HepG2 (cell line): ENCODE results near the gene CHMP4B. TPM values are rescaled to one million over a fixed set of nuclear protein-coding genes. Genes with fewer than 3 reads are reported as not detected.
A peak's percentile ranks its signal among the peaks of the same experiment; 100 is the strongest.

Experiments used
- ATAC-seq: fragments of 200-7000 bp; cut with Tn5 transposase; 3 replicates; pipeline ENCODE4 v1.9.1; 2020; ENCODE audit warnings: mild to moderate bottlenecking, moderate library complexity
- BruUV-seq: library from RNA; stranded (reverse); fragments of 400-500 nt; replicated peaks from 2 replicates; lab custom pipeline; 2021; lab: Mats Ljungman, UMichigan
- CTCF ChIA-PET: fragments of 300-600 bp; formaldehyde crosslinking; extraction: SDS; loops from one replicate; lab custom pipeline; 2021; ENCODE audit warnings: low total read pairs, inconsistent platforms, low intra/inter-chr PET ratio; lab: Yijun Ruan, JAX
- POLR2A ChIA-PET: fragments of 350-600 bp; sonication (Branson Sonifier 250); formaldehyde crosslinking; loops from one replicate; lab custom pipeline; 2020; ENCODE audit warnings: antibody characterized with exemption, inconsistent platforms; lab: Yijun Ruan, JAX
- DNase-seq: peaks from one replicate; pipeline ENCODE4 v3.0.0-alpha.2; 2015; ENCODE audit warnings: low spot score
- FAIRE-seq: peaks from 3 replicates; lab custom pipeline; 2011; peaks lifted over from hg19 to GRCh38; lab: Jason Lieb, UNC
- H2AFZ ChIP-seq: one replicate; pipeline ENCODE4 v1.6.1; 2011; ENCODE audit warnings: low read length, inconsistent platforms
- H3K27ac ChIP-seq: fragments of 300-600 bp; 3 replicates; pipeline ENCODE4 v1.8.0; 2011; ENCODE audit warnings: mixed run types, mild to moderate bottlenecking, mixed read lengths, low read length, inconsistent platforms; ENCODE audit not compliant: insufficient read depth; ENCODE audit errors: extremely low read length
- H3K27me3 ChIP-seq, 2 experiments: fragments of 200-600 bp in 1 of 2; 2 replicates in 1 of 2; 3 replicates in 1 of 2; pipeline versions ENCODE4 v1.6.0 to v1.8.0; 2011; ENCODE audit warnings: low read length in 2 of 2, mild to moderate bottlenecking in 2 of 2, moderate library complexity in 2 of 2, inconsistent platforms in 1 of 2; ENCODE audit not compliant: insufficient read depth in 2 of 2, control insufficient read depth in 1 of 2
- H3K36me3 ChIP-seq, 2 experiments: fragments of 200-600 bp in 1 of 2; replicated peaks in 1 of 2; 2 replicates in 1 of 2; 3 replicates in 1 of 2; pipeline versions ENCODE4 v1.5.1 to v1.8.0; 2011; ENCODE audit warnings: low read length in 2 of 2, inconsistent platforms in 1 of 2; ENCODE audit not compliant: insufficient read depth in 2 of 2, control insufficient read depth in 1 of 2
- H3K4me1 ChIP-seq: 2 replicates; pipeline ENCODE4 v1.5.1; 2012; ENCODE audit warnings: low read length, inconsistent platforms; ENCODE audit not compliant: insufficient read depth
- H3K4me2 ChIP-seq: 2 replicates; pipeline ENCODE4 v1.6.0; 2011; ENCODE audit warnings: low read depth, low read length, inconsistent platforms
- H3K4me3 ChIP-seq, 3 experiments: fragments of 200-600 bp in 1 of 3; sonication (generic), shearing (Covaris generic) in 1 of 3; replicated peaks in 1 of 3; 2 replicates each; pipeline ENCODE4 v1.5.1; 2011 to 2016; ENCODE audit warnings: low read length in 3 of 3, inconsistent platforms in 2 of 3, low read depth in 2 of 3, mild to moderate bottlenecking in 2 of 3, control low read depth in 1 of 3, mixed read lengths in 1 of 3; ENCODE audit not compliant: insufficient read depth in 1 of 3
- H3K79me2 ChIP-seq: one replicate; pipeline ENCODE4 v1.6.1; 2011; ENCODE audit warnings: low read length, inconsistent platforms; ENCODE audit not compliant: insufficient read depth
- H3K9ac ChIP-seq: 2 replicates; pipeline ENCODE4 v1.6.0; 2011; ENCODE audit warnings: mild to moderate bottlenecking, low read depth, low read length, inconsistent platforms; ENCODE audit not compliant: insufficient read depth
- H3K9me3 ChIP-seq: 2 replicates; pipeline ENCODE4 v1.5.1; 2012; ENCODE audit warnings: mild to moderate bottlenecking, low read length
- H4K20me1 ChIP-seq: 2 replicates; pipeline ENCODE4 v1.6.0; 2011; ENCODE audit warnings: inconsistent platforms, mild to moderate bottlenecking, low read length, moderate library complexity; ENCODE audit not compliant: insufficient read depth
- CBX2 ChIP-seq, 2 experiments: fragments of 200-600 bp in 1 of 2; sonication (generic); formaldehyde crosslinking in 1 of 2; IDR thresholded peaks; 2 replicates each; pipeline versions ENCODE4 v1.7.0 to v1.8.1; 2018 to 2022; ENCODE audit warnings: low read depth in 2 of 2, low read length in 1 of 2, mild to moderate bottlenecking in 1 of 2, missing genetic modification reagents in 1 of 2
- CCDC6 ChIP-seq: sonication (generic); formaldehyde crosslinking; IDR thresholded peaks from 2 replicates; pipeline ENCODE4 v1.8.1; 2022; ENCODE audit warnings: mild to moderate bottlenecking, missing genetic modification reagents, moderate library complexity
- ELF1 ChIP-seq: sonication (generic); formaldehyde crosslinking; IDR thresholded peaks from 2 replicates; pipeline ENCODE4 v1.4.0; 2020; ENCODE audit warnings: missing genetic modification reagents
- FOXO1 ChIP-seq: sonication (generic); formaldehyde crosslinking; IDR thresholded peaks from 2 replicates; pipeline ENCODE4 v1.4.0; 2020; ENCODE audit warnings: missing genetic modification reagents
- HNF1A ChIP-seq, 2 experiments: sonication (generic) in 1 of 2; formaldehyde crosslinking in 1 of 2; IDR thresholded peaks; 2 replicates each; pipeline versions ENCODE4 v1.4.0 to v1.6.1; 2016 to 2020; ENCODE audit warnings: borderline replicate concordance in 1 of 2, low read depth in 1 of 2, mild to moderate bottlenecking in 1 of 2, missing genetic modification reagents in 1 of 2
- MAFF ChIP-seq: IDR thresholded peaks from 2 replicates; pipeline ENCODE4 v1.6.1; 2011; ENCODE audit warnings: low read depth, low read length, improper control_type of control experiment
- NBN ChIP-seq: fragments of 450-650 bp; conservative IDR thresholded peaks from 2 replicates; pipeline ENCODE4 v1.6.1; 2017
- NFRKB ChIP-seq: fragments of 450-650 bp; IDR thresholded peaks from 2 replicates; pipeline ENCODE4 v1.6.1; 2017
- ZFP1 ChIP-seq: IDR thresholded peaks from 2 replicates; pipeline ENCODE4 v1.6.1; 2016
- ZMYM3 ChIP-seq: sonication (generic); formaldehyde crosslinking; IDR thresholded peaks from 2 replicates; pipeline ENCODE4 v1.5.1; 2020; ENCODE audit warnings: mild to moderate bottlenecking, missing genetic modification reagents
- ZNF263 ChIP-seq: sonication (generic); formaldehyde crosslinking; IDR thresholded peaks from 2 replicates; pipeline ENCODE4 v1.4.0; 2020; ENCODE audit warnings: missing genetic modification reagents
- ZNF549 ChIP-seq: sonication (generic); formaldehyde crosslinking; IDR thresholded peaks from 2 replicates; pipeline ENCODE4 v1.5.0; 2020; ENCODE audit warnings: missing genetic modification reagents
- ZNF768 ChIP-seq: sonication (generic); formaldehyde crosslinking; IDR thresholded peaks from 2 replicates; pipeline ENCODE4 v1.4.0; 2020; ENCODE audit warnings: missing genetic modification reagents
- ZNF788 ChIP-seq: sonication (generic); formaldehyde crosslinking; IDR thresholded peaks from 2 replicates; pipeline ENCODE4 v1.5.0; 2020; ENCODE audit warnings: mild to moderate bottlenecking, missing genetic modification reagents, borderline replicate concordance
- WGBS: methylation state at CpG from one replicate; pipeline ENCODE4 v1.1.6; 2017; ENCODE audit warnings: low lambda C conversion rate; 5-methylcytosine and 5-hydroxymethylcytosine counted together
- in situ Hi-C: cut with HindIII; loops from 2 replicates; pipeline ENCODE4 v1.10.0; 2017; ENCODE audit warnings: low pct_unique_long_range_greater_than_20kb; ENCODE audit not compliant: extremely low pct_ligation_motif_present
- intact Hi-C: fragments of 100-400 bp; cut with micrococcal nuclease; formaldehyde crosslinking; loops from one replicate; pipeline ENCODE4 v1.10.0; 2022; ENCODE audit not compliant: unreplicated experiment
- polyA plus RNA-seq, 8 experiments: library from polyadenylated mRNA; depleted of rRNA in 3 of 8; stranded (reverse) in 7 of 8; unstranded in 1 of 8; fragments of >200 nt; fragmentation: Illumina TruSeq in 4 of 8; extraction: Trizol in 4 of 8; gene quantifications; 2 replicates each; pipeline versions ENCODE4 v1.2.1 to v1.2.3, GENCODE V29; 2011 to 2016; ENCODE audit warnings: low read depth in 4 of 8, missing spikeins in 1 of 8, mixed read lengths in 1 of 8; ENCODE audit not compliant: insufficient read depth in 1 of 8
- total RNA-seq, 5 experiments: library from RNA; depleted of rRNA; stranded (reverse); fragments of >200 nt; fragmentation: Illumina TruSeq; extraction: Trizol; gene quantifications; 2 replicates each; pipeline ENCODE4 v1.2.3, GENCODE V29; 2016; ENCODE audit warnings: low read depth in 1 of 5

Gene CHMP4B
- total and polyA plus RNA-seq, 2 of the 13 experiments (the other 11 are each of a cell fraction or from before 2014, with no cell fraction given) = 40.1 to 45.6 TPM

DNA sequence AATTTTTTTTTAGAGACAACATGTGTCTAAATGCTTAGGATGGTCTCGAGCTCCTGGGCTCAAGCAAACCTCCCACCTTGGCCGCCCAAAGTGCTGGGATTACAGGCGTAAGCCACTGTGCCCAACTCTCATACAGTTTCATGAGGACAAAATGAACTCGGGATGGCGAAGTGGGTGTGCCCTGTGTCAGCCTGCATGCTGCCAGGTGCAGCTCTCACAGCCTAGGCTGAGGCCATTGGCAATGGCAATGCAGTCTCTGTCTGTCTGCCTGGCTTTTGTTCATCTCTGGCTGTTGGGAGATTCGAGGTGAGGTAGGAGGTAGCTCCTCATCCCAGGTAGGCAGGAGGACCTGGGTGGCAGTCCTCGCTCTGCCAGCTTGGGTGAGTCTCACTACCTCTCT is 88.0 kb downstream of the CHMP4B start:
- Histone ChIP-seq H3K79me2 (no peaks in the 10 kb centered on the region), H3K27me3 (0 out of 5 replicates have a peak, but pooled peaks cover 0 to 11% of the 10 kb centered on the region in 2 experiments), H3K9me3 (no peaks in the 10 kb centered on the region), H3K9ac (no peak overlapping the region), H3K4me1 (peaks cover 31% of the 10 kb centered on the region), H3K36me3 (no peaks in the 10 kb centered on the region), H3K4me3 (no peak overlapping the region), H3K27ac (no peak overlapping the region), H2AFZ (no peak overlapping the region), H4K20me1 (no peaks in the 10 kb centered on the region), H3K4me2 (no peak overlapping the region)
- ChIA-PET POLR2A (no interaction called here), CTCF (no interaction called here)
- no TSS peak for BruUV-seq
- WGBS = 43% methylated on average over 7 of the region's 7 CpGs
- TF ChIP-seq ZNF768 (peak; percentile 42; the same call in 1 of the 2 replicates), ZFP1 (no peak)
- in situ Hi-C loops (no loop called here), intact Hi-C loops (no loop called here)
- FAIRE-seq (no peak), ATAC-seq (no peak; the same call in 2 of the 3 replicates), DNase-seq (no peak)

- peak; percentile 12 for FAIRE-seq
- intact Hi-C loops (loop anchor here (10.0 kb wide), 1 partner anchor 76 kb away; no protein-coding TSS in a partner anchor), in situ Hi-C loops (no loop called here)
- BruUV-seq = no TSS peak
- H3K36me3 ChIP-seq = no peaks in the 10 kb centered on the region
- POLR2A ChIA-PET = interaction anchor here (0.6 kb wide), 1 partner anchor 37 kb away, joined by 3 read pairs; no protein-coding TSS in a partner anchor
- no peaks in the 10 kb centered on the region for H4K20me1 ChIP-seq
- H3K79me2 ChIP-seq = no peaks in the 10 kb centered on the region
- no peak overlapping the region for H3K9ac ChIP-seq
- WGBS = 5% methylated on average over 10 of the region's 10 CpGs
- H2AFZ ChIP-seq = peak overlapping the region; percentile 81
- CTCF ChIA-PET = no interaction called here
- no peak overlapping the region for H3K27ac ChIP-seq
- no peak for DNase-seq
- H3K4me3 ChIP-seq = 0 out of 6 replicates have a peak overlapping the region, but pooled peaks of 1 of the 3 experiments have one; percentile 13
- H3K27me3 ChIP-seq = 0 out of 5 replicates have a peak, but pooled peaks cover 0 to 10% of the 10 kb centered on the region in 2 experiments
- peaks cover 29% of the 10 kb centered on the region for H3K4me1 ChIP-seq
- peak; percentile 26; the same call in 2 of the 3 replicates for ATAC-seq
- H3K4me2 ChIP-seq = peak overlapping the region; percentile 58
- H3K9me3 ChIP-seq = no peaks in the 10 kb centered on the region
- no peak for TF ChIP-seq ZNF549 (CRISPR knock-in tag)
- peak; percentile 94 for TF ChIP-seq ZNF263
- TF ChIP-seq FOXO1 = 0 out of 2 replicates have a peak, but pooled peaks have one; percentile 17
- no peak for TF ChIP-seq HNF1A (IDR thresholded peaks at IDR 0.05; ENCODE audit: low read depth)
- TF ChIP-seq HNF1A (CRISPR knock-in tag; IDR thresholded peaks at IDR 0.05; ENCODE audit: borderline replicate concordance) = no peak
- TF ChIP-seq ZNF788 = 0 out of 2 replicates have a peak, but pooled peaks have one; percentile 7
- no peak for TF ChIP-seq MAFF
- TF ChIP-seq ELF1 (CRISPR knock-in tag) = 0 out of 2 replicates have a peak, but pooled peaks have one; percentile 13
- TF ChIP-seq NFRKB = no peak
- TF ChIP-seq CBX2 (IDR thresholded peaks at IDR 0.05; ENCODE audit: low read depth, low read length) = no peak
- no peak for TF ChIP-seq CBX2 (CRISPR knock-in tag; IDR thresholded peaks at IDR 0.05; ENCODE audit: low read depth)
- no peak for TF ChIP-seq ZMYM3 (CRISPR knock-in tag)
- no peak for TF ChIP-seq NBN
- TF ChIP-seq CCDC6 (CRISPR knock-in tag) = no peak
Observed at GRCh38 chr20:33900521-33901131, 89.5 kb downstream of the CHMP4B start.
